ENCODE measurements around the gene AFF3. TPM values are rescaled to one million over a fixed set of nuclear protein-coding genes. Genes with fewer than 3 reads are reported as not detected.

The AFF3 gene
- total and polyA plus RNA-seq, 2 donors (not counting 3 experiments of a cell fraction or from before 2014, with no cell fraction given), result 0.06 to 0.07 TPM

- Histone ChIP-seq H3K79me2 (ENCODE audit: control insufficient read depth, insufficient read depth, low read length) (no peaks in the 10 kb centered on the region), H3K9ac (replicated peaks; ENCODE audit: extremely low read depth, insufficient read depth, low read length) (no peak overlapping the region), H4K20me1 (replicated peaks; ENCODE audit: control insufficient read depth, extremely low read depth, insufficient read depth, low read length) (no peaks in the 10 kb centered on the region), H3K27ac (ENCODE audit: insufficient read depth, low read depth, low read length) (no peak overlapping the region), H3K9me1 (replicated peaks; ENCODE audit: control insufficient read depth, extremely low read depth, insufficient read depth, low read length) (no peaks in the 10 kb centered on the region), H3K4me3 (replicated peaks in 1 of 3; ENCODE audit: insufficient read depth in 1 of 3, low read depth in 1 of 3, low read length in 3 of 3) (no peak overlapping the region), H3K27me3 (ENCODE audit: control insufficient read depth in 2 of 2, insufficient read depth in 2 of 2, low read length in 2 of 2) (peaks cover 2 to 4% of the 10 kb centered on the region in 2 experiments), H3K4me2 (ENCODE audit: insufficient read depth, low read length) (no peak overlapping the region), H3K9me3 (replicated peaks; ENCODE audit: control insufficient read depth, insufficient read depth, low read length) (no peaks in the 10 kb centered on the region), H3K36me3 (ENCODE audit: control insufficient read depth in 2 of 2, extremely low read depth in 1 of 2, insufficient read depth in 2 of 2, low read length in 2 of 2) (no peaks in the 10 kb centered on the region), H3K4me1 (ENCODE audit: control insufficient read depth, extremely low read depth, insufficient read depth, low read length) (no peaks in the 10 kb centered on the region), H2AFZ (ENCODE audit: low read depth, low read length) (no peak overlapping the region)
- DNase-seq (ENCODE audit: low read depth, low spot score) (no peak), FAIRE-seq (no peak)
- ChIA-PET POLR2A (no interaction called here), CTCF (no interaction called here)
- TF ChIP-seq MAX (IDR thresholded peaks at IDR 0.05; ENCODE audit: insufficient read depth, insufficient read length) (no peak), EZH2 (IDR thresholded peaks at IDR 0.05; ENCODE audit: borderline replicate concordance, low read depth, low read length, severe bottlenecking) (no peak), GATA2 (IDR thresholded peaks at IDR 0.05; ENCODE audit: insufficient read depth, insufficient read length, low read depth, low read length) (no peak), POLR2AphosphoS5 (IDR thresholded peaks at IDR 0.05; ENCODE audit: insufficient read depth, low read depth, low read length) (no peak), POLR2A (IDR thresholded peaks at IDR 0.05; ENCODE audit: low read depth, low read length) (no peak), FOS (IDR thresholded peaks at IDR 0.05; ENCODE audit: borderline replicate concordance, insufficient read depth, low read length) (no peak), JUN (IDR thresholded peaks at IDR 0.05; ENCODE audit: borderline replicate concordance, insufficient read depth, insufficient read length, low read depth) (no peak), MYC (IDR thresholded peaks at IDR 0.05; ENCODE audit: low read depth, low read length) (no peak), CTCF (IDR thresholded peaks at IDR 0.05; ENCODE audit: extremely low read depth in 1 of 2, insufficient read depth in 1 of 2, low read depth in 1 of 2, low read length in 2 of 2) (no peak)
- dilution Hi-C loops (cut with MboI; ENCODE audit: extremely low pct_ligation_motif_present, low sequenced_read_pairs), result no loop called here
- no TSS peak for BruUV-seq (replicated peaks)
- intact Hi-C loops (cut with micrococcal nuclease), result no loop called here
These were observed 78.9 kb downstream of the AFF3 start for GRCh38 chr2:100063459-100063953.
